ENCODE measurements around the gene NKAPD1. TPM values are rescaled to one million over a fixed set of nuclear protein-coding genes. Genes with fewer than 3 reads are reported as not detected.

Gene NKAPD1
- total and polyA plus RNA-seq, 9 of the 15 experiments (the other 6 are each of a cell fraction or from before 2014, with no cell fraction given): 14.1 to 73.5 (median 29.3) TPM

- TF ChIP-seq CUX1 (CRISPR knock-in tag; IDR thresholded peaks at IDR 0.05) (no peak), TCF7 (IDR thresholded peaks at IDR 0.05; ENCODE audit: borderline replicate concordance) (peak; percentile 7; the same call in 1 of the 2 replicates), ATF2 (CRISPR knock-in tag; IDR thresholded peaks at IDR 0.05) (no peak), ZNF644 (tag; IDR thresholded peaks at IDR 0.05; ENCODE audit: low read depth) (no peak), PML (IDR thresholded peaks at IDR 0.05; ENCODE audit: low read length) (peak; percentile 89), HOXB6 (CRISPR knock-in tag; IDR thresholded peaks at IDR 0.05; ENCODE audit: borderline replicate concordance) (no peak), USF1 (CRISPR knock-in tag; IDR thresholded peaks at IDR 0.05) (no peak), SIN3A (IDR thresholded peaks at IDR 0.05; ENCODE audit: borderline replicate concordance in 2 of 2, control insufficient read depth in 1 of 2, low read depth in 2 of 2, low read length in 2 of 2) (peak; percentile 72 to 82; a peak in 2 of 4 replicates), UBTF (IDR thresholded peaks at IDR 0.05; ENCODE audit: borderline replicate concordance in 1 of 2, low read depth in 2 of 2, low read length in 2 of 2) (0 out of 4 replicates have a peak, but pooled peaks of 1 of the 2 experiments have one; percentile 30), RBM17 (IDR thresholded peaks at IDR 0.05; ENCODE audit: borderline replicate concordance, low read depth, low read length) (no peak), NCOA1 (IDR thresholded peaks at IDR 0.05; ENCODE audit: low read depth) (peak; percentile 47; the same call in 1 of the 2 replicates), LARP7 (IDR thresholded peaks at IDR 0.05) (no peak), SMARCB1 (IDR thresholded peaks at IDR 0.05; ENCODE audit: insufficient read length, low read depth) (no peak), NFATC3 (IDR thresholded peaks at IDR 0.05) (no peak), ELF4 (CRISPR knock-in tag; IDR thresholded peaks at IDR 0.05) (peak; percentile 65; the same call in 1 of the 2 replicates), ZNF75A (CRISPR knock-in tag; IDR thresholded peaks at IDR 0.05) (no peak), BRCA1 (IDR thresholded peaks at IDR 0.05) (no peak), BRCA1 (CRISPR knock-in tag; IDR thresholded peaks at IDR 0.05) (no peak)
Measured at GRCh38 chr11:112024773-112025678, 49.1 kb upstream of the NKAPD1 start, which contains the start of gene DLAT (continued).
